Epithelial cell of prostate (primary cell): ENCODE data around the gene ABT1.
"Not testable (repeated sequence)": the region's sequence is repeated elsewhere in the genome, so short reads cannot be mapped to it uniquely, and the experiment has no call there.

Experiments used
- DNase-seq: peaks from one replicate; pipeline ENCODE4 v3.0.0-alpha.2; 2011; ENCODE audit warnings: low read depth, low spot score
- H3K27ac ChIP-seq: fragments of 450-650 bp; 2 replicates; pipeline ENCODE4 v1.5.1; 2017; ENCODE audit warnings: mild to moderate bottlenecking

Gene ABT1

DNA sequence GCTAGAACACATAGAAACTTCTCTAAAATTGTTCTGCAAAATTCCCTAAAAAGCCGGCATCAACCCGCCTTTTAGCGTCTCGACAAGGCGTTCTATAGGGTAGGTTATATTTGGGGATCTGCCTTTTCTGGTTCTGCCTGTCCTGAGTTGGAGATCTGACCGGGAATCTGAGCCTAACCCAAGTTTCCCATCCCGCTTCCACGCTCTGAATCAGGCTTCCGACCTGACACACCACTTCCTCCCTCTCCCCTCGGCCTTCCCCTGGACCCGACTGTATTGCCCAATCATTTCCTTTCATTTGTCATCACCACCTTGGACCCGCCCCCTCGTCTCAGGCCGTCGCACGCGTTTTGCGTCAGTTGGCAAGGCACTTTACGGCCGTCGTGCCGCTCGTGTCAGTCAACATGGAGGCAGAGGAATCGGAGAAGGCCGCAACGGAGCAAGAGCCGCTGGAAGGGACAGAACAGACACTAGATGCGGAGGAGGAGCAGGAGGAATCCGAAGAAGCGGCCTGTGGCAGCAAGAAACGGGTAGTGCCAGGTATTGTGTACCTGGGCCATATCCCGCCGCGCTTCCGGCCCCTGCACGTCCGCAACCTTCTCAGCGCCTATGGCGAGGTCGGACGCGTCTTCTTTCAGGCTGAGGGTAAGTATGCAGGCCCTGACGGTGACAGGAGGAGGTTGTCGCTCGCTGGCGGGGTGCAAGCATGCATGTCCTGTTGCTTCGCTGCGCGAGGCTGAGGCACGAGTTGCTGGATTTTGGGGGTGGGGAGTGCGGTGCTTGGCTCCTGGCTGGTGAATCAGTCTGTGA is at the start of gene ABT1:
ABT1 (plus strand) TSS at position 375 of the 810 bp plus-strand sequence; CDS start at position 405, 30 bp downstream.
- H3K27ac ChIP-seq: peak within 1 kb of the TSS; percentile 74
- peak; percentile 93 for DNase-seq

DNA sequence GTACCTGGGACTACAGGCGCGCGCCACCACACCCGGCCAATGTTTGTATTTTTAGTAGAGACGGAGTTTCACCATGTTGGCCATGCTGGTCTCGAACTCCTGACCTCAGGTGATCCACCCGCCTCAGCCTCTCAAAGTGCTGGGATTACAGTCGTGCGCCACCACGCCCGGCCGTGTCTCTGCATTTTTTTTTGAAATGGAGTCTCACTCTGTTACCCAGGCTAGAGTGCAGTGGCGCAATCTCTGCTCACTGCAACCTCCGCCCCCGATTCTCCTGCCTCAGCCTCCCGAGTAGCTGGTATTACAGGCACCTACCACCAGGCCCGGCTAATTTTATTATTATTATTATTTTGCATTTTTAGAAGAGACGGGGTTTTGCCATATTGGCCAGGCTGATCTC is 49.4 kb upstream of the ABT1 start:
- DNase-seq, H3K27ac ChIP-seq: not testable (repeated sequence)

DNA sequence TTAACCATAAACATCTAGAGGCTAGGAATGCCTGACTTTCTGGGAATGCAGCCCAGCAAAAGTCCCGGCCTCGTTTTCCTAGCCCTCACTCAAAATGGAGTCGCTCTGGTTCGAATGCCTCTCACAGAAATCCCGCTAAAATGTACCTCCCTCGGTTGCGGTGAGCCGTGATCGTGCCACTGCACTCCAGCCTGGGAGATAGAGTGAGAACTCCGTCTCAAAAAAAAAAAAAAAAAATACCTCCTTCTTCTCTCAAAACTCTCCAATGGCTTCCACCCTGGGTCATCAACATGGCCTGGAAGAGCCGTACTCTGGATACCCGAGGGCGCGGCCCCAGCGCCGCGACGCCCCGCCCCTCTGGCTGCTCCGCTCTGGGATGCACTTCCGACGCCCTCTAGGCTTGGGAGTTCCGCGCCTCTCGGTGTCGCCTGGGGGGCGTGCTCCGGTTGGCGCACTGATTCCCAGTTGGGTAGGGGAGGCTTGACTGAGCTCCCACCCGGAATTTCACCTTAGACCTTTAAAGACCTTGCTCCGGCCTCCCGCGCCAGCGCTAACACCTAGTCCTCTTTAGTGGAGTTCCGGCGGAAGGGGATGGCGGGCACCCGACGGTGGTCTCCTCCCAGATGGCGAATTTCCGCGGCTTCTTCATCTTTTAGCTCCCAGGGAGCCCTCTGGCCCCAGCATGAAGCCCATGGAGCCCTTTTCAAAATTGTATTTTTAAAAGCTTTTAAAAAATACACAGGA is 46.3 kb upstream of the ABT1 start:
- no peak overlapping the region for H3K27ac ChIP-seq
- no peak for DNase-seq

DNA sequence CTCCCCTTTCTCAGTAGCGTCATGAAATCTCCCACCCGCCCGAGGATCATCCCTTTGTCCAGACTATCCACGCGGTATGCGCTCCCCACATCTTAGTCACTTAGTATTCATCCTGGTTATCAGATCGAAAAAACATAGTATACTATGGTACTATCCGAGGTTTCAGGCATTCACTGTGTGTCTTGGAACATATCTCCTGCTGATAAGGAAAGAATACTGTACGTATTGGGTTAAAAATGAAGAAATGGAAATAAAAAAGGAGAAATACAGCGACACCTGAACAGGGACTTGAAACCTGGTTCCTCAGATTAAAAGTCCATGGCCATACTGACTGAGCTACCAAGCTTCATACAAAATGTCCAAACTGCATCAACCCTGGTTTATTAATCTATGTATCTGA is 44.5 kb upstream of the ABT1 start:
- DNase-seq: no peak
- no peak overlapping the region for H3K27ac ChIP-seq

DNA sequence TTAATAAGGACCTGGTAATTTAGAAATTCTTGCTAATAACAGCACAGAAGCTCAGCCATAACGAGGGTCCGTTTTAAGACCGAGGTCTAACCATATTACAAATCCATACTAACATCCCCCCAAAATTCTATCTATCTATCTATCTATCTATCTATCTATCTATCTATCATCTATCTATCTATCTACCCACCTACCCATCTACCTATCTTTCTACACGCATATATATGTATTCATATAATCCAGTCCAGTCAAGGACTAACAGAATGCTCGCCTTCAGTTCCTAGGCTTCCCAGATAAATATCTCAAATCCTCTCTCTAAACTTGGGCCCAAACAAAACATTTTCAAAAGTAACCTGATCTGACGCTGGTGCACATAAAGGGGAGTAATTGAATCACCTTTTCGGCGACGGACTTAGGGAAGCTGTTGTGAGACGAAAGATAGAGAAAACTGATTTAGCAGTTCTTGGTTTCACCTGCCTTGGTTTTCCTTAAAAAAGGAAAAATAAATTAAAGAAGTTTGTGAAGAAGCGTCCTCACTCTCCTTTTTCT is 44.0 kb upstream of the ABT1 start:
- H3K27ac ChIP-seq: no peak overlapping the region
- no peak for DNase-seq

DNA sequence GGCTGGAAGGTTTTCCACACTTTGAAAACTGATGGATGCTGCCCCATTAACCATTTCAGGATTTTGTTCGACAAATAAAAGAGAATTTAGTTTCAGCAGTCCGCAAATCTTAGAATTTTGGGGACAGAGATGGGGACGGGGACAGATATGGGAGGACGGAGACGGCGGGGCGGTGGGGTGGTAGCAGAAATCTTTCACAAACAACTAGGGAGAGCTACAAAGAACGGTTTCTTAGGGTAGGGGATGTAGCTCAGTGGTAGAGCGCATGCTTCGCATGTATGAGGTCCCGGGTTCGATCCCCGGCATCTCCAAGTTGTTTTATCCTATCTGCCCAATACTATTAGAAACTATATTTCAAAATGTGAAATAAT is 43.5 kb upstream of the ABT1 start:
- no peak for DNase-seq
- H3K27ac ChIP-seq: peak overlapping the region; percentile 67

DNA sequence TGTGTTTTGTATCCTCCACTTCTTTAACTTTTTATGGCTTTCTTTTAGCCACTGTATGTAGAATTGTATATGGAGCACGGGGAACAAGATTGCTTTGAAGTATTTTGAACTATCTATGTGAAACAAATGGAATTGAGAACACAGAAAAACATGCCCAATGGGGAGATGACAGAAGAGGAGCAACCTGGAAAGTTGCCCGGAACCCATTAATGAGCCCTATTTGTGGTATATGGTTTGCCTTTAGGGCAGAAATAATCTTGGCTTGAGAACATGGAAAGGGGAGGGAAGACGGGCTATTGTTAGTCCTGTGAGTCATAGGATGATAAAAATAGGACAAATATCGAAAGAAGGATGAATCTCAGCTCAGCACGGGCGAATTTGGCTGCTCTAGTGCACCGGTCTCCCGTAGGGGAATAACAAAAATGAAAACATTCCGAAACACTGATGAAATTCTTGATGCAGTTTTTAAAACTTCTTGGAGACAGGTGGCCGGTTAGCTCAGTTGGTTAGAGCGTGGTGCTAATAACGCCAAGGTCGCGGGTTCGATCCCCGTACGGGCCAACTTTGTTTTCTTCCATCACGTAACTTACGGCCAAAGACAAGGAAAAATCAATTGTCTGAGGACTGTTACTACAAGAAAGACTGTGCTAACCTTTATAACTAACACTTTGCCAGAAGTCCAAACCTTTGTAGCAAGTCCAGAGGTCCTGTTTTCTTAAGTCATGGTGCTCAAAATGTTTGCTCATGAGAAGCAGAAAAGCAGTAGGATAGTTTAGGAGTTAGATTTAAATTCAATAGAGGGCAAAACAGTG is 42.9 kb upstream of the ABT1 start:
- peak overlapping the region; percentile 67 for H3K27ac ChIP-seq
- DNase-seq: peak; percentile 79

DNA sequence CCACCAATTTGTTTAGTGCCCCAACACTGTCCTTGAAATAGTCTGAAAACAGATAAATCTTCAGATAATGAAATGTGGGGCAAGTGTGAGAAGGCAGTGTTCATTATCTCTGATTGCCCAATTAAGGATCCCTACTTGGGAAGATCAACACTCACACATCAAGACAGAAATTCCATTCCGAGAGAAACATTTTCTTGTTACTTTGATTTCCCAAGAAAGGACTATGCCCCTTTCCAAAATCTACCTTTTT is 42.4 kb upstream of the ABT1 start:
- DNase-seq: no peak
- H3K27ac ChIP-seq: peak overlapping the region; percentile 67

DNA sequence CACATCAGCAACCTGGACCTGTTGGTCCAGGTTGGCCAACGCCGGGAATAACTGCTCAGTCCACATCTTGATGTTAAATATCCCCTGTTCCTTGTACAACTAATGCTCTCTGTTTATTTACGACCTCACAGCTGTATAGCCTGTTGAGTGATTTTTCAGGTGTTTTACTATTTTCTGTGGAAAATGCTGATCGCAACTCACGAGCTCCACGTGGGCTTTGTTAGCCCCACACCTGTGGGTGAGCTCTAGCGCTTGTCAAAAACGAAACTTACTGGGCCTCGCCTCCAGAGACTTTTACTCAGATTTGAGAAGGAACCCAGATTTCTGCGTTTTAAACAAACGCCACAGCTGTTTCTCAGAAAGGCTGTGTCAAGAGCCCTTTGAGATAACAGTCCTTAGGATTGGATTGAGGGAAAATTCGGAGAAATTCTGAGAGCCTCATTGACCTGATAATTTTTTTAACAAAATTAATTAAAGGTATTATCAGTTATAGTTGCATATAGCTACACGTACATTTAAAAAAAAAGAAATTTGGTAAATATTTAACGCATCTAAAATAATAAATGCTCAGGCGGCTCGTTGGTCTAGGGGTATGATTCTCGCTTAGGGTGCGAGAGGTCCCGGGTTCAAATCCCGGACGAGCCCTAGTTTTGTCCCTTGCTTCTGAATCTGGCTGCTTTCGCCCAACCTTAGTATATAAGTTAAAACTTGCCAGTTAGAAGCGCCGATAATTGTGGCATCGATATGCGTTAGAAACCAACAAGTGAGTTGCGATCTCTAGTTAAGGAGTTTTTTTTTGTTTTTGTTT is 41.9 kb upstream of the ABT1 start:
- no peak for DNase-seq
- H3K27ac ChIP-seq: no peak overlapping the region

DNA sequence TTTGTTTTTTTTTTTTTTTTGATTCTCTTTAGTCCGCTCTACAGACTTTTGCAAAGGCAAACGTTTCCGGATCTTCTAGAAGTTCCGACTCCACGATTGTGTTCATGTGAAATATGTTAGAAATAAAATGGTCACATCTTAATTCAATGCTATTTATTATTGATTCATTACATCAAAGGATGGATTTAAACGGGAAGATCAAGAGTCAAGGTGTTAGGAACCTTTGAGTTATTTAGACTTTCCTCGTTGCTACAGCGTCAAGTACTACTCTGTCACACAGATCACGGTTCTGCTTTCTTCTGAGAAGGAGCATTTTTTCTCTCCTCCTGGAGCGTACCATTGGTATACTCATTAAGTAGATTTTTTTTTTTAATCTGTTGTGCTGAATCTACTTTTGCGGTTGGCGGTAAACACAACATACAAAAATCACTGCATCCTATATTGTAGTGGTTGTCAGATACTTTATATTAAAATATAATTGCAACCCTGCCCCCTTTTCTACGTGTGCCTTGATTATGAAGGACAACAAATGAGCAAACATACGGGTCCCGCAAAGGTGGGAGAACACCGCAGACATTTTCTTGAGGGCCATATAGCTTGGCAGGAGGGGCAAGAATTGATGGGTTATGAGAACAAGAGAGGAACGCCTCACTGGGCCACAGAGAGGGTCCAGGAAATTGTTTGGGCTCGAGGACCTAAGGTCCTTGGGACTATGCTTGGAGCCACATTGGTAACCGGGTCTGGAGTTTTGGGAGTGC is 41.1 kb upstream of the ABT1 start:
- no peak for DNase-seq
- H3K27ac ChIP-seq: no peak overlapping the region

DNA sequence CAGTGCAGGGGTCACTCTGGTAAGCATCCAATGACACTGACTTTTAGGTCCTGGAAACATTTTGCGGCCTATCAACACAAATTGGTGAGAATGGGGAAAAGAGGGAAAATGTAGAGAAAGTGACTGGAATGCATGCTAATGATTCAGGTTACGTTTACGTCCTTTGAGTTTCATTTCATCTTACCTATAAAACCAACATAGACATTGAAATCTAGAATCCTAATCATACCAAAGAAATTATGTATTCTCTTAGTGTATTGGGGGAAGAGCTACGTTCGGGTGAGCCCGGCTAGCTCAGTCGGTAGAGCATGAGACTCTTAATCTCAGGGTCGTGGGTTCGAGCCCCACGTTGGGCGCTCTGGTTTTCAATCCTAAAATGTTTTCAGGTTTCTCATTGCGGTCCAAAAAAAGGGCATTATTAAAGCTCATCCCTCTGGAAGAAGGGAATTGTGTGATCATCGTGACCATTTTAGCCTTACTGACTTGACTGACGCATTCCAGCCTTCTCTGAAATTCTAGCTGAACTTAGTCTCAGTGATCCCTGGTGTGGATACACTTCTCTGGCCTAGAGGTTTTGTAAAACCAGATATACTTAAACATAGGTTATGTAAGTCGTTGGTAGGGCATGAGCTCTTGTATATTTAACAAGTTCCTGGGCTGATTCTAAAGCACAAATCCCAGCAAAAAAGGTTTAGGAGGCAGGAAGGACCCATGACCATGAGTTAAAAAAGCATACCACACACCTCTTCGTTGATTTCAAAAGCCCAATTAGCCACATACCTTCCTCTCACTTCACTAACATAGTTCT is 40.3 kb upstream of the ABT1 start:
- DNase-seq: peak; percentile 68
- H3K27ac ChIP-seq: peak overlapping the region; percentile 21

DNA sequence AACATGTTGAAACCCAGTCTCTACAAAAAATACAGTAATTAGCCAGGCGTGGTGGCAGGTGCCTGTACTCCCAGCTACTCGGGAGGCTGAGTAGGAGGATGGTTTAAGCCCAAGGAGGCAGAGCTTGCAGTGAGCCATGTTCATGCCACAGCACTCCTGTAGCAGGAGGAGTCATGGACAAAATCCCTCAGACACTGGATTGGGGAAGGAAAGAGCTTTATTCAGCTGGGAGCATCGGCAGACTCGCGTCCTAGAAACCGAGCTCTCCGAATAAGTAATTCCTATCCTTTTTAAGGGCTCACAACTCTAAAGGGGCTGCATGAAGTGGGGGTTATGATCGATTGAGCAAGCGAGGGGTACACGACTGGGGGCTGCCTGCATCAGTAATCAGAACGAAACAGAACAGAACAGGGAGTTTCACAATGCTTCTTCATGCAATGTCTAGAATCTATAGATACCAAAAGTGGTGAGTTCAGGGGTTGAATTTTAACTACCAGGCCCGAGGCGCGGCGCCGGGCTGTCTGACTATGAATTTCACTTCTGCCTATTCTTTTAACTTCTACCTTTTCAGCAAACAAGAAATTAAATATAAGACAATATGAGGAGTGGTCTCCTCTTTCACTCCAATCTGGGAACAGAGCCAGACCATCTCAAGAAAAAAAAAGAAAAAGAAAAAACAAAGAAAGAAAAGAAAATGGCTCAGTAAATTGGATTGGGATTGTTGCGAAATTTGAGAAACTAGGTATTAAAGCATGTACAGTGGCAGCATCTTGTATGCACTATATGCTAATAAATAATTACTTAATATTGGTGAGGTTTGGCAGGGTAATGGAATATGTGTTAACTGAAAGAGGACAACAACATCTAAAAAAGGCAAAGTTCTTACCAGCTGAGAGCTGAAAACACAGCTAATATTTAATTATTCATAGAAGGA is 35.0 kb upstream of the ABT1 start:
- H3K27ac ChIP-seq: no peak overlapping the region
- DNase-seq: no peak

DNA sequence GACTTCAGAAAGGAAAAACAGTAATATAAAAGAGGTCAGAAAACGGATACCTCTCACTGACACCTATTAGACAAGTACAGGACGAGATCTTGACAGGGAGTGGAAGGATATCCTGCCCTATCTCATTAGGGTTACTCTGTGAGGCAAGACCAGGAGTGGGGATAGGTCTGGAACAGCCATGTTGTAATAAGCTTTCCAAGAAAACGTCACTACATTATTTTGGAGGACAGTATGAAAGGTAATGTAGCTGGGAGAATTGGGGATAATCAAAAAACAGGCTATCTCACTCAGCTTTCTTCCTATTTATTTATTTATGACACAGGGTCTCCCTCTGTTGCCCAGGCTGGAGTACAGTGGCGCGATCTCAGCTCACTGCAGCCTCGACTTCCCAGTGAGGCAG is 33.3 kb upstream of the ABT1 start:
- no peak for DNase-seq
- H3K27ac ChIP-seq: no peak overlapping the region

DNA sequence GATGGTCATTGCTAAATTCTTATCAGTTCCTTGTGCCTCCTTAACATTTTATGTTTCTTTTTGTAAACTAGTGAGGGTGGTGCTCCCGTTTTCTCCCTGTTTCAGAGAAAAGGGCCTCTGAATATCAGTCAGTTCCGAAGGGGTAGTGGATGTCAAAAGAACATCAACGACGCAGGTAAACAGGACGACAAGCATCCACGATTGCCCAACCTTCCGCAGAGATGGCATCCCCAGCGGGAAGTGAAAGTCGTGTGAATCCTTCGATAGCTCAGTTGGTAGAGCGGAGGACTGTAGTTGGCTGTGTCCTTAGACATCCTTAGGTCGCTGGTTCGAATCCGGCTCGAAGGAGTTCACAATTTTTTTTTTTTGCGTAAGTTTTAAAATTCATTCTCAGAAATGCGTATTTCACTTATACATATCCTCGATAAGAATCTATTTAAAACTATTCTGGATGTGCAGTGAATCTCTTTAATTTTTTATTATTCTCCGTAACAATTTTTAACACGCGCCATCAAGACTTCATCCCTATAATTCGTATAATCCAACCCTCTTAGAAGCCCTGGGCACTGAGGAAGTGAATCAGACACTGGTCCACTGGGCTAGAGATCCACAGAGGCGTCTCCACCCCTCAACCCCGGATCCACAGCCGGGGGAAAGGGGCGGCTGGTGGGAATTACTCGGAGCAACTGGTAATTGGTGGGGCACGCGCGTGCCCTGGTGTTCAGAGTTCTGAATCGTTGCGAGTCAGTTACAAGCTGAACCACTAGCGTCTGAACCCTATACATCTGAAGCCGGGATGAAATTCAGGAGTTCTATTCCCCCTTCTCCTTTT is 27.9 kb upstream of the ABT1 start:
- H3K27ac ChIP-seq: peak overlapping the region; percentile 33

DNA sequence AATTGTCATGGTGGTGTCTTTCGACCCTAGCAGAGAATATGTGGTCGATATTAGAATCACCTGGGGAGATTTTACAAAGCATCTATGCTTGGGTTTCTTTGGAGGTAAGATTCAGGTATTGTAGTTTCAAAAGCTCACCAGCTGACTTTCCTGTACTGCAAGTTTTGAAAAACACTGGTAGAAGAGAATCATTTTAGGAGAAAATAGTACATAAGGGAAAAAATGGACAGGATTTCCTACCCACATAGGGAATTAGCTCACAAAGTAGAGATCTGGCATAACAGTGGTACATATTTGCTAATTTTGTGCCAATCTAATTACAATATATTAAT is 27.4 kb upstream of the ABT1 start:
- peak overlapping the region; percentile 33 for H3K27ac ChIP-seq
- no peak for DNase-seq

More for the DNA sequence above, 27.9 kb upstream of the ABT1 start:
- DNase-seq: no peak

DNA sequence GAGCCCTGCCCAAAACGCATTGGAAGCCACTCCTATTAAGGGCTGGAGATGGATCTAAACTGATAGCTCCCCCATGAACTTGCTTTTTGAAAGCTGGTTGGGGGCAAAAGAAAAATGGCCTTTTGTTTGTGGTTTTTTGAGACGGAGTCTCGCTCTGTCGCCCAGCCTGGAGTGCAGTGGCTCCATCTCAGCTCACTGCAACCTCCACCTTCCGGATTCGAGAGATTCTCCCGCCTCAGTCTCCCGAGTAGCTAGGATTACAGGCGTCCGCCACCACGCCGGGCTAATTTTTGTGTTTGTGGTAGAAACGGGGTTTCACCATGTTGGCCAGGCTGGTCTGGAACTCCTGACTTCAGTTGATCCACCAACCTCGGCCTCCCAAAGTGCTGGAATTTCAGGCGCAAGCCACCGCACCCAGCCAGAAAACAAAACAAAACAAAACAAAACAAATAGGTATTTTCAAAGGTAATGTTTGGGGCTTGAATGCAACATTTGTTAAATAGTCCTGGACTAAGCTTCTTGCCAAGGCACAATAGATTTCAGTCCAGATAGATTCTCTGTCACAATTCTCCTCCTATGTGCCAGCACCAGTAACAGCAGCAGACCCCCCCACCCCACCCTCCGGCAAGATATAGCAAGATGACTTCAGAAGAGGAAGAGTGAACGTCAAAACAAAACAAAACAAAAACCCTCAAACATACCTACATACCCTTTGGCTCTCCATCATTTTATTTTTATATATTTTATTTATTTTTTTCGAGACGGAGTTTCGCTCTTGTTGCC is 26.5 kb upstream of the ABT1 start:
- DNase-seq: no peak
- no peak overlapping the region for H3K27ac ChIP-seq
